K562 (cell line): ENCODE measurements around the gene SRCIN1. TPM values are rescaled to one million over a fixed set of nuclear protein-coding genes. Genes with fewer than 3 reads are reported as not detected.

Experiments
- CBX1 ChIP-seq: sonication (generic); IDR thresholded peaks from 2 replicates; pipeline ENCODE4 v1.6.1; 2016; ENCODE audit warnings: antibody characterized with exemption, low read depth, mild to moderate bottlenecking
- CBX3 ChIP-seq, 2 experiments: IDR thresholded peaks; 1 replicate in 1 of 2; 2 replicates in 1 of 2; pipeline ENCODE4 v1.6.1; 2012; ENCODE audit warnings: inconsistent platforms in 2 of 2, low read length in 2 of 2, borderline replicate concordance in 1 of 2, control low read depth in 1 of 2
- FOXA3 ChIP-seq, 2 experiments: fragments of 450-650 bp in 1 of 2; sonication (generic) in 1 of 2; formaldehyde crosslinking; IDR thresholded peaks in 1 of 2; conservative IDR thresholded peaks in 1 of 2; 2 replicates each; pipeline versions ENCODE4 v1.4.0 to v1.8.0; 2020 to 2022; ENCODE audit warnings: mild to moderate bottlenecking in 2 of 2, missing genetic modification reagents in 1 of 2
- PKNOX1 ChIP-seq: fragments of 450-650 bp; IDR thresholded peaks from 2 replicates; pipeline ENCODE4 v1.6.1; 2016
- RUNX1 ChIP-seq: sonication (generic); IDR thresholded peaks from 2 replicates; pipeline ENCODE4 v1.6.1; 2016; ENCODE audit warnings: antibody characterized with exemption, low read depth
- TEAD4 ChIP-seq, 2 experiments: sonication (generic) in 1 of 2; formaldehyde crosslinking in 1 of 2; IDR thresholded peaks; 2 replicates each; pipeline versions ENCODE4 v1.6.1 to v1.8.0; 2012 to 2022; ENCODE audit warnings: borderline replicate concordance in 1 of 2, inconsistent platforms in 1 of 2, low read length in 1 of 2, mild to moderate bottlenecking in 1 of 2, missing genetic modification reagents in 1 of 2
- ZBTB43 ChIP-seq: sonication (generic); formaldehyde crosslinking; IDR thresholded peaks from 2 replicates; pipeline ENCODE4 v1.8.0; 2023; ENCODE audit warnings: mild to moderate bottlenecking, missing genetic modification reagents
- polyA plus RNA-seq, 8 experiments: library from polyadenylated mRNA; depleted of rRNA in 4 of 8; stranded (reverse) in 5 of 8; unstranded in 3 of 8; fragments of >200 nt; fragmentation: Nextera tagmentation in 2 of 8; fragmentation: Illumina TruSeq in 1 of 8; extraction: Ambion mirVana in 2 of 8; extraction: Trizol in 1 of 8; gene quantifications; 2 replicates each; pipeline versions ENCODE4 v1.2.1 to v1.2.3, GENCODE V29; 2011 to 2014; ENCODE audit warnings: inconsistent platforms in 1 of 8, missing spikeins in 1 of 8
- total RNA-seq, 7 experiments: library from RNA; depleted of rRNA in 6 of 7; stranded (reverse); fragments of >200 nt in 6 of 7; fragmentation: Illumina TruSeq in 2 of 7; extraction: Trizol in 2 of 7; gene quantifications; 2 replicates each; pipeline versions ENCODE4 v1.2.1 to v1.2.3, GENCODE V29; 2011 to 2021; ENCODE audit warnings: low replicate concordance in 1 of 7

Gene SRCIN1
- total and polyA plus RNA-seq, 9 of the 15 experiments (the other 6 are each of a cell fraction or from before 2014, with no cell fraction given): 0.09 to 0.33 (median 0.13) TPM; not detected in 6

GRCh38 chr17:38605841-38606645 lies at the start of gene SRCIN1 (continued):
- TF ChIP-seq ZBTB43 (CRISPR knock-in tag) (no peak), CBX1 (peak; percentile 83), TEAD4 (IDR thresholded peaks at IDR 0.05; ENCODE audit: low read length) (no peak), TEAD4 (CRISPR knock-in tag; IDR thresholded peaks at IDR 0.05; ENCODE audit: borderline replicate concordance) (no peak), RUNX1 (no peak), PKNOX1 (no peak), FOXA3 (CRISPR knock-in tag; conservative IDR thresholded peaks at IDR 0.05 in 1 of 2, IDR thresholded peaks at IDR 0.05 in 1 of 2) (no peak), CBX3 (IDR thresholded peaks at IDR 0.05; ENCODE audit: borderline replicate concordance in 1 of 2, low read length in 2 of 2) (peak in 1 of 2 experiments; percentile 67; a peak in 1 of 3 replicates)
